Measurements from ENCODE around the gene SPI1.

The SPI1 gene

DNA sequence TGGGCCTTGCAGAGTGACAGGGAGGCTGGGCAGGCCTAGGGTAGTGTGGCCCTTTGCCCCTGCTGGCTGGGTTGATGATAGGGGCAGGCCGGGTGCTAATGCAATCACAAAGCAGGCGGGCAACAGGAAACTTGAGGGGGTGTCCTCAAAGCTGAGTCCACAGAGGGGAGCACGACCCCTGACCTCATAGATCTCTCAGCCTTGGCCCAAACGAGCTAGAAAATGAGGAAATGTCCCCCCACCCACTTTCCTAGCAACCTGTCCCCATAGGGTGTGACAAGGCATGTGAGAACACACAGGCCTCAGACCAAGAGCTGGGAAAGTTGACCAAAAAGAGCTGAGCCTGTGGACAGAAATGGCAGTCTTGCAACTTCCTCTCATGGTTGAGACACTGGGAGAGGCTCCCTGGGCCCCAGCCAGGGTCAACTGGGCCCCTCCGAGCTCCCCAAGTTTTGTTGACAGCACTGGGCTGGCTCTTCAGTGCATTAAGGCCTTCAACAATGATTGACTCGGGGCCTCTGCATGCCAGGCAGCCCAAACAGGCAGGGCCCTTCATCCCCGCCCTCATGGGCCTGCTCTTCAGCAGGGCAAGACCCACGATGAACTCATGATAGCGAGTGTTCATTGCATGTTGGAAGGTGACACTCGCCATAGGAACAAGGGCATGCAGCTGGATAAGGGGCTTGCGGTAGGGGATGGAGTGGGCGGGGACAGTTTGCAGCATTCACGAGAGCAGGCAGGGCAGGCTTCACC lies 9.8 kb upstream of the SPI1 start:
- DNase-seq: no peak

DNA sequence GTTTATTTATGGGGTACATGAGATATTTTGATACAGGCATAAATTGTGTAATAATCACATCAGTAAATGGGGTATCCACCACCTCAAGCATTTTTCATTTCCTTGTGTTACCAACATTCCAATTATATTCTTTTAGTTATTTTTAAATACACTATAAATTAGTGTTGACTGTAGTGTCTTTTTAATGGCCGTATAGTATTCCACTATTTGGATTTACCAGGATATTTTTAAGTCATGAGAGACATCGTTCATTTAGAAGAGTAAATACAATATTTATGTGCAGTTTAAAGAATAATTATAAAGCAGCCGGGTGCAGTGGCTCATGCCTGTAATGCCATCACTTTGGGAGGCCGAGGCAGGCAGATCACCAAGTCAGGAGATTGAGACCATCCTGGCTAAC lies 6.2 kb upstream of the SPI1 start:
- DNase-seq: no peak

DNA sequence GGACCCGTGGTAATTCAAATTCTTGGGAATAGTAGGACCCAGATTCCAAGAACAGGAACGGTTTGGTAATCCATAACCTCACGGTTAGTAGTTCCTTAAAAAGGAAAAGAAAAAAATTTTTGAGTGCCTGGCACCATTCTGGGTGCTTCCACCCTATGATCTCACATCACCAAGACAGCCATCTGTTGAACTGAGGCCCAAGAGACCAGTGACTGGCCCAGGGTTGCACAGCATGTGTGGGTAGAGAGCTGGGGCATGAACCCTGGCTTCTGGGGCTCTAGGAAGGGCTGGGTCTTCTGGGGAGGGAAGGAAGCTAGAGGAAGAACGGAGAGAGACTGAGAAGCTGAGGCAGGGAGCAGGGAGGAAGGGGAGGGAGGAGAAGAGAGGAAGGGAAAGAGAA lies 4.7 kb upstream of the SPI1 start:
- DNase-seq: no peak

DNA sequence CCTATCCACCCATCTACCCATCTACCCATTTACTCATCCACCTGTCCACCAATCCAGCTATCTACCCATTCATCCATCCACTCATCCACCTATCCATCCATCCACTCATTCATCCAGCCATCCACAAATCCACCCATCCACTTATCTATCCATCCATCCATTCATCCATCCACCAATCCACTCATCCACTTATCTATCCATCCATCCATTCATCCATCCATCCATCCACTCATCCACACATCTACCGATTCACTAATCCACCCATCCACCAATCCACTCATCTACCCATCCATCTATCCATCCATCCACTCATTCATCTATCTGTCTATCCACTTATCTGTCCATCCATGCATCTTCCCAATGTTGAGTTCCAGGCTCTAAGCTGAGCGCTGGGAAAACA lies 1.7 kb upstream of the SPI1 start:
- DNase-seq: no peak

DNA sequence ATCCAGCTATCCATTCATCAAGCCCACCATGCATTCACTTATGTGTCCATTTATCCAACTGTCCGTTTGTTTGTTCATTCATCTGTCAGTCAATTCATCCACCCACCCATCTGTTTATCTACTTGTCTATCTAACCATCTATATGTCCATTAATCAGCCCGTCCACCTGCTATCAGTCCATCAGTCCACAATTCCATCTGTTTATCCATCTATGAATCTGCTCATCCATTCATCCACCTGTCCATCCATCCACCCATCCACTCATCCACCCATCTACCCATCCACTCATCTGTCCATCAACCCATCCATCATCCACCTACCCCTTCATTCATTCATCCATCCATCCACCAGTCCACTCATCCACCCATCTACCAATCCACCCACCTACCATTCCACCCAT lies 970 bp upstream of the SPI1 start:
- no peak for DNase-seq

DNA sequence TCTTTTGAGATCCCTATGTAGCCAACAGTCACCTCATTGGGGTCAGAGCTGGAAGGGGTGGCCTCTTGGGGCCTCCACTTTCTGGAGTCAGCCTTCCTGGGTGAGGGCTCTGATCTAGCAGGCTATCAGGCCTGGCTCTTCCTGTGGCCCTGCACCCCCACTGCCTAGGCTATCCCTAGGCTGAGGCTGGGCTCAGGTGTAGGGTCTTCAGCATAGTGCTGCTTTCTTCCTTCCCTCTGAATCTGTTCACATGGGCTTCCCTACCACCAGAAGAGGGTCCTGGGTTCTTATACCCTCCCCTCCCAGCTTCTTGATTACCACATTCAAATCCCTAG lies 456 bp upstream of the SPI1 start:
- no peak for DNase-seq

DNA sequence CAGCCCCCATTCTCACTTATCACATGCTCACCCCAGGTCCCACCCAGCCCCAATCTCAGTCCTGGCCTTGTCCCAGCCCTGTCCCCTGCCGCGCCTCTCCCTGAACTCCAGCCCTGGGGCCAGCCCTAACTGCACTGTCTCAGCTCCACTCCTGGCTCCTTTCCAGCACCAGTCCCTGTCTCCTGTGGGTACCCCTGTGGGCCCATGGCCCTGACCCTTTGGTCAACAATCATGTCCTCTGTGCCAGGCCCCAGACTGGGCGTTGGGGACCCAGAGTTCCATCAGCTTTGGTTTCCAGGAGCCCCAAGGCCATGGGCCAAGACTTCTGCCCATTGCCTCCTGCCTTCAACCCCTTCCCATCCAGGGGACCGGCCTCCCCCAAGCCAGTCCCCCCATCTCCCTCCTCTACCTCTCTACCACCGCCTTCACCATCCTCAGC lies 757 bp downstream of the SPI1 start:
- no peak for DNase-seq

DNA sequence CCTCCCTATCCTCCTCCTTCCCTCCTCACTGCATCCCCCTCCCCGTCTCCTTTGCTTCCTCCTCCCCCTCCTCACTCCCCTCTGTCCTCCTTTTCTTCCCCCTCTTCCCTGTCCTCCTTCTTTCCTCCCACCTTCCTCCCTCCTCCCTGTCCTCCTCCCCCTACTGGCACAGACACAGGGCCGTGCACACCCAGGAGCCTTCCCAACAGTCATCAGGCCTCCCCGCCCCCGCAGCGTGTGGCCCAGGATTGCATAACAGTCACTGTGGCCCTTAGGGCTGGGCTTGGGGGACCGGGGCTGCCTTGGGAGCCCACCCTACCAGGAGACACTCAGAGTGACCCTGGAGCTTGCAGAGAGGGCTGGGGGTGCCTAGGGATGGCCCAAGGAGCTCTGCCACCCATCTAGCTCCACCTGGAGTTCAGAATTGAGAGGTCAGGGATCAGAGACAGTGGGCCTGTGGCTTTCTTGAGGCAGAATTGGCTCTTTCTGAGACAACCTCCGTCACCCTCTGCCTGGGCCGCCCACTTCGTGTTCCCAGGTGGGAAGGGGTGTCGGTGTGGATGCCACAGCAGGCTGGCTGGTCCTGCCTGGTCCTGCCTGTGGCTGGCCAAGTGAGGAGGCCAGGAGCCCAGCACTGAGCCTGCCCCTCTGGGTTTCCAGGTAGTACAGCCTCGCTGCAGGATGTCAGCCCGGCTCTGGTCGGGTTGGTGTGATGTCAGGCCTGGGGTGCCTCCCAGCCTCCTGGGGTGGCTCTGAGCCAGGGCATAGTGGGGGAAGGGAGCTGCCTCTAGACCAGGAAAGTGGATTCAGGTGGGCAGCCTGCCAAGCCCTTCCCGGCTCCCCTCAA lies 1.6 kb downstream of the SPI1 start:
- DNase-seq: no peak

DNA sequence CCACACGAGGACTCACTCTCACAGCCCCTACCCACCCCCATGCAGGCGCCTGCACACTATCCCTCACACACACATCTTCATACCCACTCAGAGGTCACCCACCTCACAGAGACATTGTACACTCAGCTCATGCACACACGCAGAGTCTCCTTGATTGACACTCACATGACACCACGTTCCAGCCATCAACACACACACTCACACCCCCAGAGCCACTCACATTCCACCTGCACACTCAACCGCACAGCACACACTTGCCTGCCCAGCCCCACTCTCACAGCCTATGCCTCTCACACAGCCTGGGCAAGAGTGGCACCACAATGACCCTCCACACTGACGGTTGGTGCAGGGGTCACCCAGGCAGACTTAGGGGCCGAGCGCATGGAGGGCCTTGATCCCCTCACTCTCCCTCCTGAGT lies 2.2 kb downstream of the SPI1 start:
- no peak for DNase-seq

DNA sequence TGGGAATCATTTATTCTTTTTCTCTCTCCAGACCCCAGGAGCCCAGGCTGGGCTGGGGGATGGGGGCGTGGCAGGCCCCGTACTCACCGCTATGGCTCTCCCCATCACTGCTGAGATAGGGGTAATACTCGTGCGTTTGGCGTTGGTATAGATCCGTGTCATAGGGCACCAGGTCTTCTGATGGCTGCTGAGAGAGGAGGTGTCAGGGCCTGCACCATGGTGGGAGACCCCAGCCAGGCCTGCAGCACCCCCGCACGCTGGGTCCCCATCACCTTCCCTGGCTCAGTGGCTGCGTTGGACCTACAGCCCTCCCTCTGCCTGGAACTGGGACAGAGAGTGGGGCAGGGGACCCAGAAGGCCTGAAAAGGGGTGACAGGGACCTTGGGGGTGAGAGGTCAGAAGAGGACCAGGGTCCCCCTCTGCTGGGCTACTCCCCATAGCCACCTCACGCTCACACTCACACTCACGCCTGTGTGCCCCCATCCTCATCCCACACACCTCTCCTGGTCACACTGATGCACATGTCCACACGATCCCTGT lies 2.7 kb downstream of the SPI1 start:
- no peak for DNase-seq

DNA sequence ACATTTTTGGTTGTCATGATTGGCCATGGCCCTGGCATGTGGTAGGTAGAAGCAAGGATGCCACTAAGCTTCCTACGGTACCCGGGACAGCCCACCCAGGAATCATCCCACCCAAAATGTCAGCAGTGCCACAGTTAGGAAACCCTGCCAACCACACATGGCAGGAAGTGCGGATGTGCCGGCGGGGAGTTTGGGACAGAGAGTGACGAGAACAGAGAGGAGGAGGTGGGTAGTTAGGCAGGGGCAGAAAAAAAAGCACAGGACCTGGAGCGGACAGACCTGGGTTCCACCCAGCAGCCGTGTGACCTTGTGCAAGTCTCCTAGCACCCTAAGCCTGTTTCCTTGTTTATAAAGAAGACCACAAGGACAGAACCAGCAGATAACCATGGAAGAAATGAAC lies 3.3 kb downstream of the SPI1 start:
- DNase-seq: no peak

DNA sequence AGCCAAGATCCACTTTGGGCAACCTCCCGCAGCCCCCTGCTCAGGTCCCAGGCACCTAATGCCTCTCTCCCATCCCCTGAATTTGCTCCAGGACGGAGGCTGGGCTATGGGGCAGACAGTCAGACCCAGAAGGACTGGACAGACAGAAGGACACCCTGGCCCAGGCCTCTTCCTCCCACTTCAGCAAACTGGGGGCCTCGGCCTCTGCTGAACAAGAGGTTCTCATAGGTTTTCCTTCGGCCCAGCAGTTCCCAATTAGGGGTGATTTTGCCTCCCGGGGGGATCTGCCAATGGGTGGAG lies 3.7 kb downstream of the SPI1 start:
- DNase-seq: no peak

DNA sequence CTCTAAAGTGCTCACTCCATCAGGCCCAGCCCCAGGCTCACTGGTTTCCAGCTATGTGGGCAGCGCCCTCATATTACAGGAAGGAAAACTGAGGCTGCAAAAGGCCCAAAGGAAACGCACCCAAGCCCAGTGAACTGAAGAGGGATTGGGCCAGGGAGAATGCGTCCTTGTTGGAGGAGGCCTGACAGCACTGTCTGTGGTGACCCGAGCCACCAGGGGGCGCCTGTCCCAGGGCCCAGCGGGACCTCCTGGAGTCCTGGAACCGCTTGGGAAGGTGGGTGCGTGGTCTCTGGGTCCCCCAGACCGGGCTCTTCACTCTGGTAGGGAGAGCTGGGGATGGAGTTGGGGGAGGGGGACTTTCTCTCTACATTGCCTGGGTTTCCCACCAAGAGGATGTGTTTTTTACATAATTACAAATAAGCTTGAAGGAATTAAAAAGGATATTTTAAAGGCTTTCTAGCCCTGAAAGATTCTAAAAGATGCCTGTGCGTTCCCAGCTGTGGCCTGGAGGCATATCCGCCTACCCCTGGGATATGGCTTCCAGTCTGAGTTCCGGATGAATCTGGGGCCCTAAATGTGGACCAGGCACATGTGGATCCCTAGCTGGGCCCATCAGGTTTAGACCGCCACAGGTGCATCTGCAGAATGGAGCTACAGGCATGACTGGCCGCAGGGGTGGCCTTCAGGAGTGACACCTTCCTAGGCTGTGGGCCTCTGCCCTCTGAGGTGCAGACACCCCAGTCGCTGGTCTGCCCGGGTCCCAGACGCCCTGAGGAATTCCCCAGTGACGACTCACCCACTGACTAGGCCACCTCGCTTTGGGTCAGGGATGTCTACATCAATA lies 4.2 kb downstream of the SPI1 start:
- DNase-seq: peak; percentile 55

DNA sequence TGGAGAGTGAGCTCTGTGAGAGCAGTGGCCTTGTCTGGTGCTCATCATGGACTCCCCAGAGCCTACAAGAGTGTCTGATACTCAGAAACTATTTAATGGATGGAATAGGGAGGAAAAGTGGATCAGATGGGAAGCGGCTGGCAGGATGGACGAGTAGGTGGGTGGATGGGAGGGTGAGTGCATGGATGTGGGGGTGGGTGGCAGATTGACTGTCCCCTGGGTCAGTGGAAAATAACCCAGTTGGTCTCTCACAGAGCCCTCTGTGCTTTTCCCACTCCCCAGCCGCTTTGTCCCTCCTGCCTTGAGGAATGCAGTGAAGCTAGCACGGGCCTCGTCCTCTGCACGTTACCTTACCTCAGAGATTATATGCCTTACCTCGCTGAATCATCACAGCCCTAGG lies 5.9 kb downstream of the SPI1 start:
- no peak for DNase-seq

DNA sequence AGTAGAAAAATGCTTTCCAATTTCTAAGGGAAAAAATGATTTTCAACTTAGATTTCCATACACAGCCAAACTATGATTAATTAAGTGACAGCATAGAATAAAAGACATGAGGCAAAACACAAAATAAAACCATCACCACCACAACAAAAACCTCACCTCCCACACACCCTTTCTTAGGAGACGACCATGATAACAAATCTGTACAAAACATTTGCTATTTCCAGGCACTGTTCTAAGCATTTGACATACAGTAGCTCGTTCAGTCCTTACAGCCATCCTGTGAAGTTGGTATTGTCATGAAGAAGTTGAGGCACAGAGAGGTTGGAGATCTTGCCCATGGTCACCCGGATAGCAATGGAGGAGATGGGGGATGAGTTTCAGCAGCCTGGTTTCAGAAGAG lies 8.7 kb downstream of the SPI1 start:
- no peak for DNase-seq

DNA sequence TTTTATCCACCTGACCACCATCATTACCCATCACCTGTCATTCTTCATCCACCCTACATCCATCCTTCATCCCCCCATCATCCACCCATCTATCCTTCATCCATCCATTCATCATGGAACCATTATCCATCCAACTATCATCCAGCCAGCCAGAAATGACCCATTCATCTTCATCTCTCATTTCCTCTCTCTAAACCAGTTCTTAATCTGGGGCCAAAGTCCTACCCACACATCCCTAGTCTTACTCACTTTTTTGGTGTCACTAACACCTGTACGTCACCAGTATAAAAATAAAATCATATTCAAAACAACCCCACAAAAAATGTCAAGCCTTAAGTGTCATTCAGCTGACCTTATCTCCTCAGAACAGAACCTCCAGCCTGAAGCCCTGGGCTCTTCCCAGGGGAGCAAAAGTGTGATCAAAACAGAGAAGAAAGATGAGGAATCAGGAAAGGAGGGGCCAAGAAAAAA lies 12.3 kb downstream of the SPI1 start:
- no peak for DNase-seq

DNA sequence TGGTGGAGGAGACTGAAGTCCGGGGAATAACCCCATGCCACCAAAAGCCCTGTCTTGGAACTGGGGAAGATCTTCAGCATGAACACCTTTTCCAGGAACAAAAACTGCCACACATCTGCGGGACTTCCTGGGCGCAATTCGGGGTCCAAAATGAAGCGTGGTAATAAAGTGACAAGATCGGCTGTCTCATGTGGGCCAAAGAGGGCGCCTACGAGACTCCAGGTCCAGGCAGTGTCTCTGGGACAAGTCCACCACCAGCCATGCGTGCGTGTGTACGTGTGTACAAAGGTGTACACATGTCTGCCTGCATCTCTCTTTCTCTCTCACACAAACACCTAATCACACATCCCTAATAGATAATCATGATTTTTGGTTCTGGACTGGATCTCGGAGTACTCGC lies 16.9 kb downstream of the SPI1 start:
- DNase-seq: no peak

DNA sequence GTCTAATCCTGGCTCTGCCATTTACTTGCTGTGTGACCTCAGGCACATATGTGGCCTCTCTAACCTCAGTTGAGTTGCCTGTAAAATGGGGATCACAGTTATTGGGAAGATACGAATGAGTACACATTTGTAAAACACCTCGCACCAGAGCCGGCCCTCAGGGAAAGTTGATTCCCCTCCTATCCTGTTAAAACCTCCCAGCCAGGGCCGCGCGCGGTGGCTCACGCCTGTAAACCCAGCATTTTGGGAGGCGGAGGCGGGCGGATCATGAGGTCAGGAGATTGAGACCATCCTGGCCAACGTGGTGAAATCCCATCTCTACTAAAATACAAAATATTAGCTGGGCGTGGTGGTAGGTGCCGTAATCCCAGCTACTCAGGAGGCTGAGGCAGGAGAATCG lies 18.0 kb downstream of the SPI1 start:
- no peak for DNase-seq

DNA sequence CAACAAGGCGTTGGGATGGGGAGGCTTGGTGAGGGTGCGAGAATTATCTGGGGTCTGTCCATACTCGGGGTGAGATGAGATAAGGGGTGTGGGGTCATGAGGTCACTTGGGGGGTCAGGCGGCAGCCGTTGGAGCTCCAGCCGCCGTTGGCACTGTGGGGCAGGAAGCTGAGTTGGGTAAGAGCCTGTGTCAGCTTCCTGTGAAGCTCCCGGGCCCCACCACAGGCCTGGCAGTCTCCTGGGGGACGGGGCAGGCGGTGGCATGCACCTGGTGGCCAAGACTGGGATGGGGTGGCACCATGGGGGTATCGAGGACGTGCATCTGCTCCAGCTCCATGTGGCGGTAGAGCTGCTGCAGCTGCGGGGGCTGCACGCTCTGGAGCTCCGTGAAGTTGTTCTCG lies 18.8 kb downstream of the SPI1 start:
- DNase-seq: no peak

DNA sequence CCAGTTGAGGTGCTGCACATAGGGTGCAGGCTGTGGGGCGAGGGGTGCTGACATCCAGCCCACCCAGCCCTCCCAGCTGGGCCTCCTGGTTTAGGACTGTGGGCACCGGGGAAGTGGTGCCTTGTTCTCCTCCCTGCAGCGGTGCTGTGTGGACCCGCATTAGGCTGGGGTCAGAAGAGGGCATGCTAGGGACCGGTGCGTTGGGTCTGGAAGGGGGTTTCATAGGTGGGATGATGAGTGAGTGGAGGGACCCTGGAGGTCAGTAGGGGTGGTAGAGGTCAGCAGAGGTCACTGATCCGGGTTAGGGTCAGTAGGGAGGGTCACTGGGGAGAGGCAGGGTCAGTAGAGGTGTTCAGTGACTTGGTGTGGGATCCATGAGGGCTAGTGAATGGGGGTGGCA lies 19.2 kb downstream of the SPI1 start:
- DNase-seq: no peak

DNA sequence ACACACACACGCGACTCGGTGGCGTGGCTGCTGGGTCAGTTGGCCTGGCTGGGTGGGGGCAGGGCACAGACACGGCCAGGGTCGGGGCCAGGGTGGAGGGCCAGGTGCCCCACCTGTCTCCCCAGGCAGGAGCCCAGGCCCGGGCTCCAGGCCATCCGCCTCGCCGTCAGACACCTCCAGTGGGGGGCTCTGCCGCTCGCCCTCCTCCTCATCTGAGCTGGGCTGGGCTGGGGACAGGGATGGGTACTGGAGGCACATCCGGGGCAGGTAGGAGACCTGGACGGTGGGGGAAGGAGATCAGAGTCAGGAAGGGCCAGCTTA lies 19.7 kb downstream of the SPI1 start:
- DNase-seq: no peak

DNA sequence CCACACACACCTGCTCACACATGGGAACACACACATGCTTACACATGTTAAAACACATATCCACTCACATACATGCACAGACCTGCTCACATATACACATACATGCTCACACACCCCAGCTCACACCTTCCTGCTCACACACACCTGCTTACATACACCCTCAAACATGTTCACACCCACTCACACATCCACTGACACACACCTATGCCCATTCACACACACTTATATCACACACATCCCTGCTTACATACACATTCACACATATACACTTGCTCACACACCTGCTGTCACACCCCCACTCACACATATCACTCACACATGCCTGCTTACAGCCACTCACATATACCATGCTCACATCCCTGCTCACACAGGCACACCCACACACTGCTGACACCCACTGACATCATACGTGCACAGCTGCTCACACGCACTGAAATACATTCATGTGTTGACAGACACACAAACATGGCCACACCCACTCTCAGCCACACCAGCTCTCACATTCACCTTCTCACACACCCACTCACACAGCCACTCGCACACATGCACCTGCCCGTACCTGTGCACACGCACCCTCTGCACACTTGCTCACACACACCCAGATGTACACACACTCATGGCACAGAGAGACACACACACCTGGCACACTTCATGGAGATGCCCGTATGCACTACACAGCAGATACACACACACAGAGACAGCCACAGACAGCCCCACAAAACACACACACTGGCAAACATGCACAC lies 20.2 kb downstream of the SPI1 start:
- DNase-seq: no peak

DNA sequence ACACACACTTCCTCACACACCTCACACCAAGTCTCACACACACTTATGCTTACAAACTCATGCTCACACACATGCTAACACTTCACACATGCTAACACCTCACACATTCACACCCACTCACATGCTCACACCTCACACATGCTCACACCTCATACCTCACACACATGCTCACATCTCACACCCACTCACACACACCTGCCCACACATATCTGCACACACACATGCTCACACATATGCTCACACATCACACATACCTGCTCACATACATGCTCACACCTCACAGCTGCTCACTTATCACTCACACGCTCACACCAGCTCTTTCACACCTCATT lies 21.4 kb downstream of the SPI1 start:
- no peak for DNase-seq
